ENCODE data around the gene NHLH1.

DNA sequence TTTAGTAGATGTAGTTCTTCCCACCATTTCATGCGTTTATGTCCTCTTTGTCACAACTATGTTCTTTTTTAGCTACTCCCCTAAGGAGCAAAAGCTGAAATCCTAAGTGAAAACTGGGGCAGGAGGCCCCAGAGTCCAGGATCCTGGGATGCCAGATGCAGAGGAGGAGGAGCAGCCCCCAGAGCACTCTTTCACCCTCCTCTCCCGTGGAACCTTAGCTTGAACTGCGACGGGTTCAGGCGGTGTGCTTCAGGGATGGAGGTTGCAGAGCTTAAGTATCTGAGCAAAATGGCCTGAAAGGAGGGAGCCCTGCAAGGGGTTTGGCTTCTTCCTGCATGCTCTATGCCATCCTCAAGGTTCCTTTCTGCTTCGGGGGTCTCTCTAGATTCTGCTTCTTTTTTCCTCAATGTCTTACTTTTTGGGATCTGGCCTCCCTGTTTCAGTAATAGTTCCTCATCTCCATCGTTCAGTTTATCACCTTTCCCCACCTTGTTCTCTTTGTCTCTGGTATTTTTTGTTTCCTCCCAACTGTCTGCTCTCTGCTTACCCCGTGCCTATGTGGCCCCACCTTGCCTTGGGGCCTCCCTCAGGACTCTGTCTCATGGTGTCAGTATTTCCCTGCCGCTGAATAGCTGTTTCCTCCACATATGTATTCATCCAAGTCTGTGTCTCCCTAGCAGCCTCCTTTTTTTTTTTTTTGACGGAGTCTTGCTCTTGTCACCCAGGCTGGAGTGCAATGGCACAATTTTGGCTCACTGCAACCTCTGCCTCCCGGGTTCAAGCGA is 2.7 kb upstream of the NHLH1 start:
- no peak for TF ChIP-seq SIN3A (IDR thresholded peaks at IDR 0.05; ENCODE audit: borderline replicate concordance, insufficient read depth, low read depth, low read length)
- TF ChIP-seq, protein P1, sequence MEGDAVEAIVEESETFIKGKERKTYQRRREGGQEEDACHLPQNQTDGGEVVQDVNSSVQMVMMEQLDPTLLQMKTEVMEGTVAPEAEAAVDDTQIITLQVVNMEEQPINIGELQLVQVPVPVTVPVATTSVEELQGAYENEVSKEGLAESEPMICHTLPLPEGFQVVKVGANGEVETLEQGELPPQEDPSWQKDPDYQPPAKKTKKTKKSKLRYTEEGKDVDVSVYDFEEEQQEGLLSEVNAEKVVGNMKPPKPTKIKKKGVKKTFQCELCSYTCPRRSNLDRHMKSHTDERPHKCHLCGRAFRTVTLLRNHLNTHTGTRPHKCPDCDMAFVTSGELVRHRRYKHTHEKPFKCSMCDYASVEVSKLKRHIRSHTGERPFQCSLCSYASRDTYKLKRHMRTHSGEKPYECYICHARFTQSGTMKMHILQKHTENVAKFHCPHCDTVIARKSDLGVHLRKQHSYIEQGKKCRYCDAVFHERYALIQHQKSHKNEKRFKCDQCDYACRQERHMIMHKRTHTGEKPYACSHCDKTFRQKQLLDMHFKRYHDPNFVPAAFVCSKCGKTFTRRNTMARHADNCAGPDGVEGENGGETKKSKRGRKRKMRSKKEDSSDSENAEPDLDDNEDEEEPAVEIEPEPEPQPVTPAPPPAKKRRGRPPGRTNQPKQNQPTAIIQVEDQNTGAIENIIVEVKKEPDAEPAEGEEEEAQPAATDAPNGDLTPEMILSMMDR (IDR thresholded peaks at IDR 0.05): no peak
- TF ChIP-seq POLR2AphosphoS5 (IDR thresholded peaks at IDR 0.05; ENCODE audit: low read depth, low read length): no peak
- TF ChIP-seq, protein P2, sequence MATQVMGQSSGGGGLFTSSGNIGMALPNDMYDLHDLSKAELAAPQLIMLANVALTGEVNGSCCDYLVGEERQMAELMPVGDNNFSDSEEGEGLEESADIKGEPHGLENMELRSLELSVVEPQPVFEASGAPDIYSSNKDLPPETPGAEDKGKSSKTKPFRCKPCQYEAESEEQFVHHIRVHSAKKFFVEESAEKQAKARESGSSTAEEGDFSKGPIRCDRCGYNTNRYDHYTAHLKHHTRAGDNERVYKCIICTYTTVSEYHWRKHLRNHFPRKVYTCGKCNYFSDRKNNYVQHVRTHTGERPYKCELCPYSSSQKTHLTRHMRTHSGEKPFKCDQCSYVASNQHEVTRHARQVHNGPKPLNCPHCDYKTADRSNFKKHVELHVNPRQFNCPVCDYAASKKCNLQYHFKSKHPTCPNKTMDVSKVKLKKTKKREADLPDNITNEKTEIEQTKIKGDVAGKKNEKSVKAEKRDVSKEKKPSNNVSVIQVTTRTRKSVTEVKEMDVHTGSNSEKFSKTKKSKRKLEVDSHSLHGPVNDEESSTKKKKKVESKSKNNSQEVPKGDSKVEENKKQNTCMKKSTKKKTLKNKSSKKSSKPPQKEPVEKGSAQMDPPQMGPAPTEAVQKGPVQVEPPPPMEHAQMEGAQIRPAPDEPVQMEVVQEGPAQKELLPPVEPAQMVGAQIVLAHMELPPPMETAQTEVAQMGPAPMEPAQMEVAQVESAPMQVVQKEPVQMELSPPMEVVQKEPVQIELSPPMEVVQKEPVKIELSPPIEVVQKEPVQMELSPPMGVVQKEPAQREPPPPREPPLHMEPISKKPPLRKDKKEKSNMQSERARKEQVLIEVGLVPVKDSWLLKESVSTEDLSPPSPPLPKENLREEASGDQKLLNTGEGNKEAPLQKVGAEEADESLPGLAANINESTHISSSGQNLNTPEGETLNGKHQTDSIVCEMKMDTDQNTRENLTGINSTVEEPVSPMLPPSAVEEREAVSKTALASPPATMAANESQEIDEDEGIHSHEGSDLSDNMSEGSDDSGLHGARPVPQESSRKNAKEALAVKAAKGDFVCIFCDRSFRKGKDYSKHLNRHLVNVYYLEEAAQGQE (IDR thresholded peaks at IDR 0.05; ENCODE audit: insufficient read depth in 1 of 2, low read depth in 2 of 2, low read length in 1 of 2): no peak

Measured in Panc1 (cell line).